Gastroesophageal sphincter (tissue), 3 donors: ENCODE results near the gene SDK1.

Source experiments
- CTCF ChIP-seq, 4 experiments: fragments of 200-600 bp in 2 of 4; fragments of 450-650 bp in 2 of 4; sonication (generic) in 1 of 4; IDR thresholded peaks; one replicate each; pipeline ENCODE4 v1.5.1; 2017 to 2019; ENCODE audit warnings: antibody characterized with exemption in 4 of 4, mild to moderate bottlenecking in 2 of 4, moderate library complexity in 2 of 4
- EP300 ChIP-seq: sonication (generic); formaldehyde crosslinking; IDR thresholded peaks from one replicate; pipeline ENCODE4 v1.6.1; 2017; ENCODE audit warnings: antibody characterized with exemption, mild to moderate bottlenecking
- POLR2A ChIP-seq, 2 donors: fragments of 450-650 bp; IDR thresholded peaks; one replicate each; pipeline ENCODE4 v1.6.1; 2017; ENCODE audit warnings: antibody characterized with exemption in 2 of 2, mild to moderate bottlenecking in 2 of 2, moderate library complexity in 1 of 2
- POLR2AphosphoS5 ChIP-seq: sonication (generic); formaldehyde crosslinking; IDR thresholded peaks from one replicate; pipeline ENCODE4 v1.6.1; 2017; ENCODE audit warnings: antibody characterized with exemption

GRCh38 chr7:3781607-3782006 lies 480.6 kb downstream of the SDK1 start:
- no peak for TF ChIP-seq CTCF (IDR thresholded peaks at IDR 0.05)
- TF ChIP-seq POLR2AphosphoS5 = no peak
- no peak for TF ChIP-seq POLR2A (IDR thresholded peaks at IDR 0.05)
- TF ChIP-seq EP300 = no peak
